ENCODE data around the gene NUDT8. TPM values are rescaled to one million over a fixed set of nuclear protein-coding genes. Genes with fewer than 3 reads are reported as not detected.

NUDT8 gene
- total and polyA plus RNA-seq, 2 of the 8 experiments (the other 6 are each of a cell fraction or from before 2014, with no cell fraction given), result 7.2 to 8.3 TPM

- CTCF ChIA-PET (ENCODE audit: partially characterized antibody), result interaction anchor here (0.7 to 10.1 kb wide), 6 partner anchors 12 to 86 kb away, joined by 3 to 117 read pairs (median 12); partner anchors contain the start of gene TBX10
- TF ChIP-seq SUZ12 (IDR thresholded peaks at IDR 0.05; ENCODE audit: low read length) (no peak), EZH2 (IDR thresholded peaks at IDR 0.05; ENCODE audit: low read depth, low read length, severe bottlenecking) (no peak), BACH1 (IDR thresholded peaks at IDR 0.05; ENCODE audit: low read length) (no peak), POLR2A (IDR thresholded peaks at IDR 0.05; ENCODE audit: control extremely low read depth in 1 of 2, low read depth in 2 of 2, low read length in 2 of 2) (peak in 1 of 2 experiments; percentile 12; a peak in 1 of 3 replicates), E2F6 (IDR thresholded peaks at IDR 0.05) (0 out of 2 replicates have a peak, but pooled peaks have one; percentile 47), SIRT6 (IDR thresholded peaks at IDR 0.05; ENCODE audit: low read length) (no peak), CHD1 (IDR thresholded peaks at IDR 0.05; ENCODE audit: low read depth, low read length) (no peak), YY1 (IDR thresholded peaks at IDR 0.05; ENCODE audit: low read depth, low read length) (no peak), TBP (IDR thresholded peaks at IDR 0.05; ENCODE audit: low read depth, low read length) (no peak), MAFK (IDR thresholded peaks at IDR 0.05; ENCODE audit: low read depth, low read length) (no peak), POLR2AphosphoS5 (IDR thresholded peaks at IDR 0.05; ENCODE audit: low read depth, low read length) (peak; percentile 27; the same call in 1 of the 2 replicates), BCL11A (IDR thresholded peaks at IDR 0.05; ENCODE audit: low read depth in 2 of 2, low read length in 2 of 2) (no peak), HDAC6 (IDR thresholded peaks at IDR 0.05; ENCODE audit: low read depth, low read length) (no peak)
- TF ChIP-seq, protein P1, sequence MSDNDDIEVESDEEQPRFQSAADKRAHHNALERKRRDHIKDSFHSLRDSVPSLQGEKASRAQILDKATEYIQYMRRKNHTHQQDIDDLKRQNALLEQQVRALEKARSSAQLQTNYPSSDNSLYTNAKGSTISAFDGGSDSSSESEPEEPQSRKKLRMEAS (IDR thresholded peaks at IDR 0.05), result peak; percentile 51; the same call in 1 of the 2 replicates
These were observed 2.8 kb downstream of the NUDT8 start for GRCh38 chr11:67626970-67627369.

More at GRCh38 chr11:67626970-67627369, 2.8 kb downstream of the NUDT8 start:
- Histone ChIP-seq H2BK120ac (replicated peaks; ENCODE audit: low read depth, low read length) (no peak overlapping the region), H3K4ac (replicated peaks; ENCODE audit: insufficient read length, low read depth, low read length) (no peak overlapping the region), H3K79me1 (ENCODE audit: low read depth, low read length) (no peaks in the 10 kb centered on the region), H2BK15ac (ENCODE audit: low read length) (no peak overlapping the region), H3K56ac (replicated peaks; ENCODE audit: insufficient read length, low read depth, low read length) (no peak overlapping the region), H4K91ac (replicated peaks; ENCODE audit: insufficient read length, low read length) (no peak overlapping the region), H3K14ac (ENCODE audit: insufficient read length) (no peak overlapping the region), H3K18ac (ENCODE audit: extremely low read depth, low read length) (no peak overlapping the region), H3K36me3 (ENCODE audit: control insufficient read depth in 2 of 4, insufficient read depth in 4 of 4, low read length in 3 of 4) (peaks cover 0 to 7% (median 0%) of the 10 kb centered on the region in 4 experiments; a peak in 1 of 8 replicates), H3K23ac (ENCODE audit: insufficient read length) (no peak overlapping the region), H3K4me1 (replicated peaks in 1 of 4; ENCODE audit: control insufficient read depth in 3 of 4, insufficient read depth in 4 of 4, low read length in 3 of 4) (peaks cover 0 to 21% (median 16%) of the 10 kb centered on the region in 4 experiments; a peak in 6 of 7 replicates), H2BK20ac (ENCODE audit: low read length) (no peak overlapping the region), H3K27ac (ENCODE audit: low read depth, low read length) (peak overlapping the region; percentile 24; the same call in 1 of the 2 replicates), H3K9ac (replicated peaks in 1 of 4; ENCODE audit: extremely low read depth in 1 of 4, low read depth in 3 of 4, low read length in 3 of 4) (no peak overlapping the region), H3K9me3 (ENCODE audit: insufficient read depth in 2 of 2, low read depth in 1 of 2, low read length in 1 of 2) (no peaks in the 10 kb centered on the region), H3K79me2 (ENCODE audit: control insufficient read depth in 1 of 2, insufficient read depth in 2 of 2, low read length in 2 of 2) (no peaks in the 10 kb centered on the region; a peak in 1 of 4 replicates), H3K4me3 (ENCODE audit: extremely low read depth in 1 of 4, insufficient read depth in 2 of 4, low read depth in 3 of 4, low read length in 4 of 4) (no peak overlapping the region), H2AFZ (ENCODE audit: low read length) (no peak overlapping the region), H3K23me2 (ENCODE audit: low read depth, low read length) (peaks cover 2% of the 10 kb centered on the region; the same call in 1 of the 2 replicates), H4K8ac (ENCODE audit: extremely low read depth, insufficient read depth, low read length) (no peak overlapping the region), H4K5ac (ENCODE audit: insufficient read length, low read depth, low read length) (no peak overlapping the region), H3K4me2 (ENCODE audit: insufficient read depth in 1 of 2, low read depth in 2 of 2, low read length in 2 of 2) (no peak overlapping the region), H2AK5ac (ENCODE audit: low read depth, low read length) (no peak overlapping the region), H2BK5ac (ENCODE audit: low read depth, low read length) (peak overlapping the region; percentile 20; the same call in 1 of the 2 replicates), H4K20me1 (replicated peaks in 1 of 2; ENCODE audit: control insufficient read depth in 1 of 2, insufficient read depth in 2 of 2, low read length in 2 of 2) (no peaks in the 10 kb centered on the region), H2BK12ac (ENCODE audit: low read depth, low read length) (no peak overlapping the region), H3K27me3 (replicated peaks in 1 of 4; ENCODE audit: control insufficient read depth in 3 of 4, extremely low read depth in 1 of 4, insufficient read depth in 3 of 4, low read length in 3 of 4) (no peaks in the 10 kb centered on the region)
- no peak for FAIRE-seq
- WGBS, 2 experiments (ENCODE audit: extremely low coverage in 1 of 2, insufficient coverage in 1 of 2, insufficient read length in 1 of 2, insufficient replicate concordance in 2 of 2, low coverage in 1 of 2, low lambda C conversion rate in 2 of 2, missing lambda C conversion rate in 1 of 2), result 74% methylated on average over 10 of the region's 10 CpGs; no CpG with 5 or more reads in 1 of the 2 experiments
- POLR2A ChIA-PET (ENCODE audit: partially characterized antibody), result interaction anchor here (0.6 to 11.7 kb wide), 9 partner anchors 10 to 257 kb away, joined by 3 to 194 read pairs (median 3); partner anchors contain the start of gene GSTP1
- DNase-seq (ENCODE audit: low read depth in 1 of 2, low spot score in 2 of 2), result no peak
